Esophagus squamous epithelium (tissue), 4 donors: ENCODE measurements around the gene LRP1B.

Source experiments
- POLR2A ChIP-seq, 4 donors: fragments of 450-650 bp; IDR thresholded peaks; one replicate each; pipeline ENCODE4 v1.6.1; 2017; ENCODE audit warnings: antibody characterized with exemption in 4 of 4, mild to moderate bottlenecking in 4 of 4, moderate library complexity in 3 of 4
- TF ChIP-seq, protein P1 (sequence below), 6 experiments: fragments of 450-650 bp in 4 of 6; fragments of 200-600 bp in 2 of 6; sonication (generic) in 2 of 6; IDR thresholded peaks; one replicate each; pipeline ENCODE4 v1.5.1; 2016 to 2019; ENCODE audit warnings: antibody characterized with exemption in 6 of 6, mild to moderate bottlenecking in 4 of 6, moderate library complexity in 4 of 6

DNA sequence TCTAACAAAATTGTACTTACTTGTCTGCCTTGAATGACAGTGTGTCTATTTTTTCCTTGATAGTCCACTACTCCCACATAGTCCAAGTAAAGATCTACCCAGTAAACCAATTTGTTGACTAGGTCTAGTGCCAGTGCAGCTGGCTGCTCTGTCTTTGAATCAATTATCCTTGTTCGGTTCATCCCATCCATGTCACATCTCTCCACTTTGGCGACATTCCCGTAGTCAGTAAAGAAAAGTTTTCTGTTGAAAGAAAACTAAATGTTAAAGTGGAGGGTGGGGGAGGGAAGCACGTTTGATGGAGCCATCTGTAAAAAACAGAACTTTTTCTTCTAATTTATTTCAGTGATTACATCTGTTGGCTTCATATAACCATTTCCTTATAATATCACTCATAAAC, 1068.8 kb downstream of the LRP1B start:
- TF ChIP-seq, protein P1, sequence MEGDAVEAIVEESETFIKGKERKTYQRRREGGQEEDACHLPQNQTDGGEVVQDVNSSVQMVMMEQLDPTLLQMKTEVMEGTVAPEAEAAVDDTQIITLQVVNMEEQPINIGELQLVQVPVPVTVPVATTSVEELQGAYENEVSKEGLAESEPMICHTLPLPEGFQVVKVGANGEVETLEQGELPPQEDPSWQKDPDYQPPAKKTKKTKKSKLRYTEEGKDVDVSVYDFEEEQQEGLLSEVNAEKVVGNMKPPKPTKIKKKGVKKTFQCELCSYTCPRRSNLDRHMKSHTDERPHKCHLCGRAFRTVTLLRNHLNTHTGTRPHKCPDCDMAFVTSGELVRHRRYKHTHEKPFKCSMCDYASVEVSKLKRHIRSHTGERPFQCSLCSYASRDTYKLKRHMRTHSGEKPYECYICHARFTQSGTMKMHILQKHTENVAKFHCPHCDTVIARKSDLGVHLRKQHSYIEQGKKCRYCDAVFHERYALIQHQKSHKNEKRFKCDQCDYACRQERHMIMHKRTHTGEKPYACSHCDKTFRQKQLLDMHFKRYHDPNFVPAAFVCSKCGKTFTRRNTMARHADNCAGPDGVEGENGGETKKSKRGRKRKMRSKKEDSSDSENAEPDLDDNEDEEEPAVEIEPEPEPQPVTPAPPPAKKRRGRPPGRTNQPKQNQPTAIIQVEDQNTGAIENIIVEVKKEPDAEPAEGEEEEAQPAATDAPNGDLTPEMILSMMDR (IDR thresholded peaks at IDR 0.05) = no peak
- no peak for TF ChIP-seq POLR2A (IDR thresholded peaks at IDR 0.05)
